HG03521 (cell line): ENCODE measurements around the gene SLIT3.

Source experiments
- ATAC-seq: cut with Tn5 transposase; IDR thresholded peaks from one replicate; pipeline ENCODE4 v1.9.1; 2021; ENCODE audit warnings: mild to moderate bottlenecking, moderate library complexity; ENCODE audit not compliant: unreplicated experiment

The SLIT3 gene

DNA sequence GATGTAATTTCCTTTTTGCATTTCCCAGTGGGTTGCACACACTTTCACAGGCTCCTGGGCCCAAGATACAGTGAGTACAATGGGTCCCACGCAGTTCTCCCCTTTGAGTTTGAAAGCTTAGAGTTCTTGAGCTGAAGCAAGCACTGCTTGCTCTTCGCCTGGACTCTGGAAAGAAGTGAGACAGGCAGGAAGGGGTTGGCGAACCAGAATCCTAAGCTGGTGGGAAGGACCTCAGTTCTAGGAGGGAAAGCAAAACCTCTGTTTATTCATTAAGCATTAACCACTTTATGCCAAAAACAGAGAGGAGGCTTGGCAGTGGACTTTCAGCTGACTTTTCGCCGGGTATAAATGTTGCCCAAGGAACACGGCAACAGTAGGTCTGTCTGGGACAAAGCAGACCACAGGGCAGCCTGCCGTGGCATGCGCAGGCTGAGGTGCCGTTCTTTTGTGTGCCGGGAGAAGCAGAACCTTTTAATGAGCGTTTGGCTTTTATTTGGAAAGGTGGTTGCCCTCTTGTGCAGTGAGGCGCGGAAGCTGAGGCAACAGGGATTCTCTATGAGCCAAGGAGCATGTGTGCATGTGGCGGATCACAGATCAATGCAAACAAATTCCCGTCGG is 481.8 kb downstream of the SLIT3 start:
- ATAC-seq: no peak

DNA sequence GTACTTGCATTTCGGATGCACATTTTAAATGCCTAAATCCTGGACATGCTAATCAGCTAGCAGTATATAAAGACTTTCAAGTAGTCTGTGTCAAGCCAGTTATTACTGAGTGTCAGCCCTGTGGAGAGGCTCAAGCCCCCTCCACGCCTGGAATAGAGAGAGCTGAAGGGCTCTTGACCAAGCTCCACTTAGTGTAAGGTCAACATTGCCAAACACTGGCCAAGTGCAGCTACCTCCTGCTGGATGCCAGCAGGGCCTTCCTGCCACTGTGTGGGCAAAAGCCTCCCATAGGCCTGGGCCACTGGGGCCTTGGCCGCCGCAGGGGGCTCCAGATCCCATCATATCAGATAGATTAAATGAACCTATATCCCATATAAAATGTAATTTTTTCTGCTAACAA is 482.4 kb downstream of the SLIT3 start:
- no peak for ATAC-seq

DNA sequence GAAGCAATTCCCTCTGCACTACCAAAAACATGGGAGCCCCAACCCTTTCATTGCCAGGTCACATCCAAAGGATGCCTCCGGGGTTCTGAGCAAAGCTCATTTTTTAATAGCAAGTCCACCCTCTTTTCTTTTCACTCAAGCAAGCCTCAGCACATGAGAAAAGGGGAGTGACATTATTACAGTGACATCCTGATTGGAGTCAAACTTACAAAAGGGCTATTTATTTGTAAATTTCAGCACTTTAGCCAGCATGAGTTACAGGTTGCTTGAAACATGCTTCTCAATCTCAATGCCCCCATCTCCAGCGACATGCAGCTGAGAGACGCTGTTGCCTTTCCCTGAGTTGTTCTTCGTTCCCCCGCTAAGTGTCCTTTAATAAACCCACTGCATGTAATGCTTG is 483.3 kb downstream of the SLIT3 start:
- ATAC-seq: no peak

DNA sequence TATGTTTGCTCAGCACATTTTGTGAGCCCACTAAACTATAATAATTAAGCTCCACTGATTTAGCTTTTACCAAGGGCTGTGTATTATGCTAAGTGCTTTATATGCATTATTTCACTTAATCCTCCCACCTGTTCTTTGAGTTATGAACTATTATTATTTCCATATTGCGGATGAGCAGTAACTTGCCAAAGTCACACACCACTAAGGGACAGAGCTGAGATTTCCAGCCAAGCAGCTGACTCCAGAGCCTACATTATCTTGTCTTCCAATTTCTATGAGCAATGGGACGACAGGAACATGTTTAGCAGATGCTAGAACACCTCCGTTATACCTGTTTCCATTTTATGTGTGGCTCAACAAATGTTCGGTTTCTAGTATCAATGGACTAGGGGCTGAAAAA is 484.3 kb downstream of the SLIT3 start:
- ATAC-seq: no peak

DNA sequence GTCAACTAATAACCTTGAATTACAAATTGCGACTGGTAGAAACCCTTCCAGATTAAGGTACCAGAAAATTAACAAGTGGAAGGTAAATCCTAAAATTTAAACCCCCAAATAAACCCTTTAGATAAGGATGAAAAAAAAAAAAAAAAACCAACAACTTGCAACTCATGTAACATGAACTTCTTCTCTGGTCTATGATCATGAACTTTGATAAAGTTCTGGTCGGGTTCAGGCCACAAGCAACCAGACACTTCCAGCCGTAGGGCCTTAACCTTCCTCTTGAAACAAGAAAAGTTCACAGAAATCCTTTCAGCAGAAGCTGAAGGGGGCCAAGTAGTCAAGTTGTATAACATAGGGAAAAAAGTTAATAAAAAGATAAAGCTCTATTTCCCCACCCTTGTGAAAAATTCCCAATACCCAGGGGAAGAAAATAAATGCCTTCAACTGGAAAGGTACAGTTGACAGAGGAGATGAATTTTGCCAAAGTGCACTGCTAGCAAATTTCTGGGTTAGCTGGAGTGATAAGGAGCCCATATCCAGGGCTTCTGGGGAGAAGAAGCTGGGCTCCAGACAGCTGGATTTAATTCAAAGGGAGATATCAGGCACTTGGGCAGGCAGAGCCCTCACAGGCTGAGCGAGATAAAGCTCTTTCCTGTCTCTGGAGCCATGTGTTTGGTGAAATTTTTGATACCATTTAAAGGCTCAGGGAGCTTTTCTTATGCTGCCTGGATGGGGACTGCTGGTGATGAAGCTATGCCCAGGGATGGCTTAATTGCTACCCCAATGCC is 487.6 kb downstream of the SLIT3 start:
- no peak for ATAC-seq

DNA sequence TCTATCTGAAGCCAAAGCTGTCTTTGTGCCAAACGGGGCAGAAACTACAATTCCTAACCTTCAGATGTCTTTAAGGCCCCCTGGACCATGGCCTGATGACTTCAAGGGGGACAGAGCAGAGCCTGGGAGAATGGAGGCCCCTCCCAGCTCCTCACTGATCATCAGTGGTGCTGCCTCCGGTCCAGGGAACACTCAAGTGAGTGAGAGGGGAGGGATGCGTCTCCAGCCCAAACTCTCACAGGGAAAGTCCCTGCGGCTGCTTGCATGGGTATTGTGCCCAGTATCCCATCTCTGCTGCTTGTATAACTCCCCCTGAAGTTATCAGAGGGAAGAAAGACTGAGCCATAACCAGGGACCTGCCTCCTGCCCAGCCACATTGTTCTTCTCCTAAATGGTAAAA is 490.3 kb downstream of the SLIT3 start:
- no peak for ATAC-seq

DNA sequence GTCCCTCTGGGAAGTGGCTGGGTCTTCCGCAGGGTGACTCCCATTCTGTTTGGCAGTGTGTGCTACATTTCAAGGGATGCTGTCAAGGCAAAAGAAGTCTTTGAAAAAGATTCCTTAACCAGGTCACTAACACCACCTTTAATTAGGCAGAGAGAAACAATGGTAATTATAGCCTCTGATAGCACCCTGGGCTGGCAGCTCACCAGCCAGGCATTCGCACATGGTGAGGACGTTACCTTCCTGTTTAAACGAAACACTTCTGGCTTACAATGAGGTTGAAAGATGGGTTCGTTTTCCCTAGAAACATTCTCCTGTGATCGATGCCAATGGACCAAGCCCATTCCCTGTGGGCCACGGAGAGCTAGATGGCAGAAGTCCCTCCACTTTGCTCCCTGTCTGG is 491.7 kb downstream of the SLIT3 start:
- no peak for ATAC-seq

DNA sequence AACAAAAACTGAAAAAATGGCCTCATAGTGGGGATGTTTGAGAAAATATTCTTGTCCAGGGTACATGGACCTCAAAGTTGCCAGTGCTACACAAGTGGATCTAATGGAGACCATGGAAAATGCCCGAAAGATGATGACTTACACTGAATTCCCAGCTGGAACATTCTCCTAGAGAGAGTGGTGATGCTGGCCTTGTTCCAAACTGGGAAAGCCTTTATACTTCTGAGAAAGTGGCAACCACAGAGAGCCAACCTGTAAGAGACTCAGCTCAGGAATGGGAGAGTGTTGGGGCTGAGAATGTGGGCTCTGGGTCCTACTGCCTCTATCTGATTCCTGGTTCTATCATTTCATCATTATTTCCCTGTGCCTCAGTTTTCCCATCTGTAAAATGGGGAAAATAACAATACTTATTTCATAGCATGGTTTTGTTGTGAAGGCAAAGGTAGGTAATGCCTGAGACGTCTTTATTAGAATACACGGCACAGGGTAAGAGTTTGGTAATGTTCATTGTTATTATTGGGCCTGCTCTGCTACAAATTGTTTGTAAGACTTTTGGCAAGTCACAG is 492.8 kb downstream of the SLIT3 start:
- ATAC-seq: no peak

DNA sequence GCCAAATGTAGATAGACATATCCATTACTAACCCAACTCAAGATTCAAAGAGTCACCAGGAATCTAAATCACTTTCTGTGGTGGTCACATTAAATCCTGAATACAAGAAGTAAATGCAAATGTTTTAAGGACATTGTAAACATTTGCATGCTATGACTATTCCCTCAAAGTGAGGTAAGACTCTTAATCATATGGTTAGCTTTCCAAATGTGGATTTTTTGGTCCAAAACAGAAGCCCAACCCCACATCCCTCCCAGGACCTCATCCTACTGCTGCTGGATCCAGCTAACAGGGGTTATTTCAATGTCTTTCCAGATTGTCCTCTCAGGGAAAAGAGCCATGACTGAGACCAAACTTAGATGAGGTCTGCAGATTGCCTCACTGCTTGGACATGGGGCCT is 493.7 kb downstream of the SLIT3 start:
- ATAC-seq: no peak

DNA sequence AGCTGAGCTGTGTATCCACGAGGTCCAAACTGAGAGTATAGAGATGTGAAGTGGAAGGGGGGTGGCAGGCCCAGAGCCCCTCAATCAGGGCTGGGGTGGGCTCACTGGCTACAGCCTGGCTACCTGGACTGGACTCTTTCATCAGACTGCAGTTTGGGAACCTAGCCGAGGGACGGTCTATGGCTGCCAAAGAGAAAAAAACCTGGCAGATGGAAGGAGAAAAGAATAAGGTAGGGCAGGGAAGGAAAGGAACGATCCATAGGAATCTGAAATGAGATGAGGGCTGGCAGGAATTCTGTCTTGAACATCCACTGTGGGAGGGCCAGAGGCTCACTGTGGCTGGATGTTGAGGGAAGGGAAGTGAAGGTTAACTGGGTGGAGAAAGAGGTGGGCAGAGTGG is 497.4 kb downstream of the SLIT3 start:
- no peak for ATAC-seq

DNA sequence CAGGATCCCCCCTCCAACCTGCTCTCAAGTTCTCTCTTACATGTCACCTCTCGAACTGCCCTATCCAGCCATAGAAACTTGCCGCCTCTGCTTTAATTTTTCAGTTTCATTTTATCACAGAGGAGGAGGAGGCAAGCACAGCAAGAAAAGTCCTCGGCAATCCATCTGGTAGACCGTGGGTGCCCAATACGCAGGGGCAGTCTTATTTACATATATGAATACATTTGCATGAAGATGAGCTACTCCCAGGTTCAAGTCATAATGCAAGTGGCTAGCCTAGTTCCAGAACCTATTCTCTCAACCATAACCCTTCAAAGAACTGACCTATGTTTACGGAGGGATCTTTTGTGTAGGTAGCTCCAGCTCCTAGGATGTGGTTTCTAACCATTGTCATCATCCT is 498.6 kb downstream of the SLIT3 start:
- no peak for ATAC-seq

DNA sequence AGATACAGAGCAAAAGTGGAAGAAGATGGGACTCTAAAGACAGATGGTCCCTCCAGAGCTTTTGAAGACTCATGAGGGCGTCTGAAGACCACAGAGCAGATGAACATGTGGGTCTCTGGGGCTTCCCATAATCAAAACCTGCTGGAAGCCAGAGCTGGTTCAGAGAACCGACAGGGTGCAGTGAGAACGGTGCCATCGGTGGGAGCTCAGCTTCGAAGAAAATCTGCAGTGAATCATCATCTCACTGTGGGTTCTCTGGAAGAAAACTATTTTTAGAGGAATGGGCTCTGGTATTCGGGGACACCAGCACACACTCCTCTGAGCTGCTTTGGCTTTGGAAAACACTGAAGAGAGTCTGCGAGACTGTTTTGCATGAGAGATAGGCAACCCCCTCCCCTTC is 499.4 kb downstream of the SLIT3 start:
- ATAC-seq: no peak

DNA sequence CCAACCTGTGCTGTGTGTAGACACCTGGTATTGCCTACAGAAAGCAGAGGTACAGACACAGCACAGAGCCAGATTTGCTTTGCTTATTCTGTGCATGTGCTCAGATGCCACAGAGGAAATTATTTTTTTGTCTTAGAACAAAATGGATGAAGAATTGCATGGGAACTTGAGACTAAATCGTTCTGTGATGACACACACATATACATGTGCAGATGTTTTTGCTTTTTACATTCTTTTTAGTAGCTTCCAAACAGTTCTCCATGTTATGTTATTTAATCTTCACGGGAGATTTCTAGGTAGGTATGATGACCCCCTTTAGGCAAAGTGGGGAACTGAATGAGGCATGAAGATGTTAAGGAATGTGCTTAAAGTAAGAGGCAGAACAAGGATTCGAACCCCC is 500.2 kb downstream of the SLIT3 start:
- ATAC-seq: no peak

DNA sequence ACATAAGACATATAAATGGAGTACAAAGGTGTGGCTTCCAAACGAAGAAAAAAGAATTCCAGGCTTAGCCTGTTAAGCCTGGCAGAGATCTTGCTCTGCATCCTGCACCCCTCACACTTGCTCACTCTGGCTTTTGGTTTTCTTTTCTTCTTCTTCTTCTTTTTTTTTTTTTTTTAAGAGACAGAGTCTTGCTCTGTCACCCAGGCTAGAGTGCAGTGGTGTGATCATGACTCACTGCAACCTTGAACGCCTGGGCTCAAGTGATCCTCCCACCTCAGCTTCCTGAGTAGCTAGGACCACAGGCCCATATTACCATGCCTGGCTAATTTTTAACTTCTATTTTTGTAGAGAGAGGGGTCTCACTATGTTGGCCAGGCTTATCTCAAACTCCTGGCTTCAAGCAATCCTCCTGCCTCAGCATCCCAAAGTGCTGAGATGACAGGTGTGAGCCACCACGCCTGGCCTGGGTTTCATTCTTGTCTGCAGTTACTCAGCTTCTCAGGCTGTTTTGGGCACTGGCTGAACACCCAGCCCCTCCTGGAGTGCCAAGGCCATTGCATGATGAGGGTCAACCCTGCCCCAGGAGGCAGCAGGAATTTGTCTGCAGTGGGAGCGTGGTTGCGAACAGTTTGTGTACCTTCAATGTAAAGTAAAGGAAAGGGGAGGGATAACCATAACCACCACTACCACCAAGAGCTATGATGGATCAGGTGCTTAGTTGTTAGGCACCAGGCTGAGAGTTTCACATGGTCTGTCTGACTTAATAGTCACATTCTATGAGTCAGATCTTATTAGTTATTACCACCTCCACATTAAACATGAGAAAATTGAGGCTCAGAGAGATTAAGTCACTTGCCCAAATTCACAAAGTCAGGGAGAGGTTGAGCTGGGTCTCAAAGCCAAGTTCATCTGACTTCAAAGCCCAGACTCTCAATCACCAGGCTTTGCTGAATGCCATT is 502.6 kb downstream of the SLIT3 start:
- ATAC-seq: no peak

DNA sequence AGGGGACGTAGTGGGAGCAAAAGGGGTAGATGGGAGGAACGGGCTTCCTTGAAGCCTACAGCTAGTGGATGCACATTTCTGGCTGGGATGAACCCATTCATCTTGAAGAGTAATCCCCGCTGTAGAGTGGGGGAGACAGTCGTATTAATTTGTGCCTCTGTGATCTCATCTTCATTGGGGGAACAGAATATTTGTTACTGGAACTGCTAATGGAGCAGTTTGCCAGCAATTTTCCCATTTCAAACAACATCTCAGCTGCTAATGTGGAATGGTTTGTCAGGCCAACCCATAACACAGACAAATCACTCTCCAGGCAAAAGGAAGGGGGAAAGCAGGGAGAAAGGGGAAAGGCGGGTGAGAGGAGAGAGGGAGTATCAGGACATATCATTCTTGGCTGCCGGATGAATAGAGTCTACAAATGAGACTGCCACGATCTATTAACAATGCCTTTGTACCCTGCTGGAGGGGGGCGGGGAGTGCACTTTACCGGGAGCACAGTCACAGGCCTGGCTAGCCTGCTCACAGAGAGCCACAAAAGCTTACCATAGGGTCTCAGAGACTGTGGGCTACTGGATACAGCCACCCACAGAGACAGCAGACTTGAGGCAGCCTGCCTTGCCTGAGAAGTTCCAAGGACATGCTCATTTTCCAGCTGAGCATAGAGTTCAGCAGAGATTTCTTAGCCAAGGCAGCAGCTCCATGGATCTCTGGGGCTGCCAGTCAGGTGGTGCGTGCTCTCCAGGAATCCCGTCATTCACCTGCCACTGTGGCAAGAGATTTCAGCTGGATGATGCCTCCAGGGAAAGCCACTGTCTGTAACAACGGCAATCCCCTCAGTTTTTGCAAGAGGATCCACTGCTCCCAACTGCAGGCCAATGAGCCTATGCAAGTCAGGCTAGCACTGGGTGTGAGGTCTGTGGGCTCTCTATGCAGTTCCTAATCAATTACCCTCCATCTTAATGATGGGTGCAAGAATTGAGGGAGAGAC is 504.1 kb downstream of the SLIT3 start:
- ATAC-seq: no peak

DNA sequence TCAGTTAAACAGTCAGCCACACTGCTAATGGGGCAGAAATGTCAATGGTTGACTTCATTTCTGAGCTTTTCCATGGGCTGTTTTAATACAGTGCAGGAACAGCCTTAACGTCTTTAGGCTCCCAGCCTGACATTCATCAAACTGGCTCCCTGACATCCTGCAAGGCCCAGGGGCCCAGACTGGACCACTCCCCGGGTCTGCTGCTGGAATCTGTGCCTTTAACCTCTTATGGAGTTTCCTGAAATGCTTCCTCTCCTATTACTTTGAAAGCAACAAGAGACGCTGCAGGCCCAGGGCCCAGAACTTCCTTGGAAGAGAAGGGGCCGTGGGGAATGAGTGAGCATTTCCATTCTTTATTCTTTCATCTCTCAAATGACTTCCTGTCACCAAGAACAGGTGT is 504.9 kb downstream of the SLIT3 start:
- ATAC-seq: no peak

DNA sequence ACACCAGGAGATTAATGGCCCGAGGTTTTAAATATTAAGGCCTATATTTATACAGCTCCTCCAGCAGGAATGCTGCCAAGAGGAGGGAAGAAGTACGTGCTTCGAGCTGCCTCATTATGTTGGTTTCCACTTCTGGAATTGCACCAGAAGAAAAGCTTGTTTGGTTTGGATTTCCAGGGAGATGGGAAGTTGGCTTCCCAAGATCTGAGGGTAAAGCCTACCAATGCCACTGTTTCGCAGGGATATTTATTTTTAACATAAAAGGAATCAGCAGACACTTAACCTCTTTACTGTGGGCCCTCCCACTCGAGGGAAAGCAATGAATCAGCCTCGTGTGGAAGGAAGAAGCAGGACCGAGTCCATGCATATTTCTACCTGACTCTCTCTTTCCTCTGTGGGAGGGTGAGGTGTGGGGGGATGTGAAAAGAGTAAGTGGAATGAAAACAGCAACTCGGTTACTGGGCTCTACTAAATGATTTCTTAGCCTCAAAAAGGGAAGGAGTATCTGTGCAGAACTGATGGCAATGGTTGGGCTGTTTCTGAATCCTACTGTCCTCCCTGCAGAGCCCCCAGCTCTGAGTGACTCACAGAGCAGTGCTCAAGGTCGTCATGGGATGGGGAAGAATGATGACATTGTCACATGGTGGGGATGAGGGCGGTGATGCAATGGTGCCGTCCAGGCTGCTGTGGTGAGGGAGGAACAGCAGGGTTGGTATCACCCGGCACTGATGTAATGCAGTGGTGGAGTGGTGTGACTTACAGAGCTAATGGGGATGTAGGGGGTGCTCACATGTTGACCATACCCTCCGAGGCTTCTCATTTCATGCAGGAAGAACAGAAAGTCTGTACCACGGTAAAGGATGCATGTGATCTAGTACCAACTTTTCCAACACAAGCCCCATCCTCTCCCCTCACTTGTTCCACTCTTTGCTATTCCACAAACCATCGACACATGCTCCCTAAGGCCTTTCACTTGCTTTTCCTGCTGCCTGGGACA is 506.8 kb downstream of the SLIT3 start:
- no peak for ATAC-seq

DNA sequence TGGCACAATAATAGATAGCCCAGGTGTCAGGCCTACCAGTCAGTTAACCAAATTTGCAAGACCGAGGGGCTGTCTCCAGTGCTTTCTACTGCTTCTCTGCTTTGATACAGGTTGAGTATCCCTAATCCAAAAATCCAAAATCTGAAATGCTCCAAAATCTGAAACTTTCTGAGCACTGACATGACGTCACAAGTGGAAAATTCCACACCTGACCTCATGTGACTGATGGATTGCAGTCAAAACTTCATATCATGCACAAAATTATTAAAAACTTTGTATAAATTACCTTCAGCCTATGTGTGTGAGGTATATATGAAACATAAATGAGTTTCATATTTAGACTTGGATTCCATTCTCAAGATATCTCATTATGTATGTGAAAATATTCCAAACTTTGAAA is 508.3 kb downstream of the SLIT3 start:
- ATAC-seq: no peak

DNA sequence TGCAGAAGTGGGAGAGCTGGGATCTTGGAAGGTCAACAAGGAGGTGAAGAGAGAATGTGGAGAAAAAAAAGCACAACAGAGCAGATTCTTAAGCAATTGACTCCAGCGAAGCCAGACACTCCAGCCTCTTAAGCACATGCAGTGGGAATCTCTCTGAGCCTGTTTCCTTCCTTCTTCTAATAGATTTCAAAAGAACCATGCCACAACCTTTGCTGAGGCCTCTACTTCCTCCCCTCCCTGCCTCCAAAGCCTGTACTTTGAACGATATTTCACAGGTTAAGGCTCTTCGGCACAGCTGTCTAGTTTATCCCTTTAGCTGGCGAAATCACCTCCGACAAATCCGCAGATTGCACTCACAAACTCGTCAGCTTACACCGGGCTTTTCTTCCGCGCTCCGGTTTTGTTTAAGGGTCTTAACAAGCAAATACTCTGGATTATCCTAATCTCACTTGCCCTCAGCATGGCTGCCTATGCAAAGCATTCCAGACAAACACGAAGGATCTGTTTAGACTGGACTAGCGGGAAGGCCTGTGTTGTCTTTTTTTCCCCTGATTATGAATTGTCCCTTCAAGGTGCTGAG is 510.2 kb downstream of the SLIT3 start:
- ATAC-seq: no peak
